Measurements from ENCODE around the gene GCH1.

Gene GCH1

GRCh38 chr14:54845641-54846040, 57.0 kb downstream of the GCH1 start:
- Histone ChIP-seq H3K36me3 (ENCODE audit: insufficient read depth, low read length) (no peaks in the 10 kb centered on the region), H3K27me3 (ENCODE audit: insufficient read depth, low read length) (no peaks in the 10 kb centered on the region), H3K9me3 (ENCODE audit: low read length) (no peaks in the 10 kb centered on the region), H3K4me1 (ENCODE audit: insufficient read depth, low read length) (peaks cover 7% of the 10 kb centered on the region), H2AFZ (ENCODE audit: low read depth, low read length) (no peak overlapping the region), H3K4me3 (ENCODE audit: low read length) (no peak overlapping the region)

GRCh38 chr14:54844479-54844878, 58.1 kb downstream of the GCH1 start:
- H3K36me3 ChIP-seq (ENCODE audit: insufficient read depth, low read length): no peaks in the 10 kb centered on the region
- no peaks in the 10 kb centered on the region for H3K27me3 ChIP-seq (ENCODE audit: insufficient read depth, low read length)
- no peak overlapping the region for H3K4me3 ChIP-seq (ENCODE audit: low read length)
- no peaks in the 10 kb centered on the region for H3K9me3 ChIP-seq (ENCODE audit: low read length)
- peaks cover 7% of the 10 kb centered on the region for H3K4me1 ChIP-seq (ENCODE audit: insufficient read depth, low read length)
- no peak overlapping the region for H2AFZ ChIP-seq (ENCODE audit: low read depth, low read length)

- no peak overlapping the region for H3K4me3 ChIP-seq (ENCODE audit: low read length)
- no peaks in the 10 kb centered on the region for H3K36me3 ChIP-seq (ENCODE audit: insufficient read depth, low read length)
- H3K4me1 ChIP-seq (ENCODE audit: insufficient read depth, low read length): no peaks in the 10 kb centered on the region
- H3K9me3 ChIP-seq (ENCODE audit: low read length): no peaks in the 10 kb centered on the region
- no peak overlapping the region for H2AFZ ChIP-seq (ENCODE audit: low read depth, low read length)
- H3K27me3 ChIP-seq (ENCODE audit: insufficient read depth, low read length): no peaks in the 10 kb centered on the region
Measured at GRCh38 chr14:54840798-54841197, 61.8 kb downstream of the GCH1 start.

DNA sequence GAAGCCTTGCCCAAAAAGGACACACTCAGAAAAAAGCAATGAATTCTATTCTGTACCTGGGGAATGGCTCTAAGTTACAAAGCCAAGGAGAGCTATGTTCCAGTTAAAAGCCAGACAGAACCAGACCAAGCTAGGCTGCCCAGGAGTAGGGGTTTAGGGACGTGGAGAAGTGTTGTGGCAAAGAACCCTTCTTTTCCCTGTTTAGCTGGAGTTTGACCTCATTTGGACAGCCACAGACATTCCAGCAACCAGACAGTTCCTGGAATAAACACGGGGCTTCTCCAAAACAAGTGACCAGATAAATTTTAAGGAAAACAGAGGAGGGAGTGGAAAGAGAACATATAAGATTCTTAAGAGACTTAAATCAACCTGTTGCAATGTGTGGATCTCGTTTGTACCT, 62.3 kb downstream of the GCH1 start:
- Histone ChIP-seq H3K36me3 (ENCODE audit: insufficient read depth, low read length) (no peaks in the 10 kb centered on the region), H3K4me1 (ENCODE audit: insufficient read depth, low read length) (no peaks in the 10 kb centered on the region), H3K9me3 (ENCODE audit: low read length) (no peaks in the 10 kb centered on the region), H2AFZ (ENCODE audit: low read depth, low read length) (no peak overlapping the region), H3K27me3 (ENCODE audit: insufficient read depth, low read length) (no peaks in the 10 kb centered on the region), H3K4me3 (ENCODE audit: low read length) (no peak overlapping the region)

GRCh38 chr14:54839701-54840119, 62.9 kb downstream of the GCH1 start:
- Histone ChIP-seq H3K4me1 (ENCODE audit: insufficient read depth, low read length) (no peaks in the 10 kb centered on the region), H3K9me3 (ENCODE audit: low read length) (no peaks in the 10 kb centered on the region), H3K4me3 (ENCODE audit: low read length) (no peak overlapping the region), H2AFZ (ENCODE audit: low read depth, low read length) (no peak overlapping the region), H3K36me3 (ENCODE audit: insufficient read depth, low read length) (no peaks in the 10 kb centered on the region), H3K27me3 (ENCODE audit: insufficient read depth, low read length) (no peaks in the 10 kb centered on the region)

- Histone ChIP-seq H3K9me3 (ENCODE audit: low read length) (no peaks in the 10 kb centered on the region), H3K27me3 (ENCODE audit: insufficient read depth, low read length) (no peaks in the 10 kb centered on the region), H2AFZ (ENCODE audit: low read depth, low read length) (no peak overlapping the region), H3K4me1 (ENCODE audit: insufficient read depth, low read length) (no peaks in the 10 kb centered on the region), H3K36me3 (ENCODE audit: insufficient read depth, low read length) (no peaks in the 10 kb centered on the region), H3K4me3 (ENCODE audit: low read length) (no peak overlapping the region)
Measured at GRCh38 chr14:54838931-54839512, 63.6 kb downstream of the GCH1 start.

- H3K9me3 ChIP-seq (ENCODE audit: low read length): no peaks in the 10 kb centered on the region
- no peak overlapping the region for H3K4me3 ChIP-seq (ENCODE audit: low read length)
- H3K27me3 ChIP-seq (ENCODE audit: insufficient read depth, low read length): no peaks in the 10 kb centered on the region
- H3K36me3 ChIP-seq (ENCODE audit: insufficient read depth, low read length): no peaks in the 10 kb centered on the region
- no peaks in the 10 kb centered on the region for H3K4me1 ChIP-seq (ENCODE audit: insufficient read depth, low read length)
- no peak overlapping the region for H2AFZ ChIP-seq (ENCODE audit: low read depth, low read length)
Measured at GRCh38 chr14:54837508-54838149, 65.0 kb downstream of the GCH1 start.

DNA sequence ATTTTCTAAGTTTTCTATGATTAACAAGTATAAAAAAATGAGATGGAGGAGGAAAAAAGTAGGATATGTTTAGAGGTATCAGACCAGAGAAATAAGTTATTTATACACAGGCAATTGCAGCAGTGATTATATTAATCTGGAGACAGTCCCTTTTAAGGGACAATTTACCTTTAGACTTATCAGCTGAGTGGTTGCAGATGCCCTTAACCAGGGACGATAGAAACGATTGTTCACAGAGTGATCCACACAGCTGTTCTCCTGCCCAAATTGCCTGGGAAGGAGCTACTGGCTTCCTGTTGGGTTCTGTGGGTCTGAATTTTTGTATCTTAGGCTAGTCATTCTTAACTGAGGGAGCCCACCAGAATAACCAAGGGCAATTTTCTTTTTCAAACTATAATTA, 66.4 kb downstream of the GCH1 start:
- Histone ChIP-seq H2AFZ (ENCODE audit: low read depth, low read length) (no peak overlapping the region), H3K27me3 (ENCODE audit: insufficient read depth, low read length) (no peaks in the 10 kb centered on the region), H3K4me1 (ENCODE audit: insufficient read depth, low read length) (no peaks in the 10 kb centered on the region), H3K36me3 (ENCODE audit: insufficient read depth, low read length) (no peaks in the 10 kb centered on the region), H3K4me3 (ENCODE audit: low read length) (no peak overlapping the region), H3K9me3 (ENCODE audit: low read length) (peaks cover 2% of the 10 kb centered on the region)

DNA sequence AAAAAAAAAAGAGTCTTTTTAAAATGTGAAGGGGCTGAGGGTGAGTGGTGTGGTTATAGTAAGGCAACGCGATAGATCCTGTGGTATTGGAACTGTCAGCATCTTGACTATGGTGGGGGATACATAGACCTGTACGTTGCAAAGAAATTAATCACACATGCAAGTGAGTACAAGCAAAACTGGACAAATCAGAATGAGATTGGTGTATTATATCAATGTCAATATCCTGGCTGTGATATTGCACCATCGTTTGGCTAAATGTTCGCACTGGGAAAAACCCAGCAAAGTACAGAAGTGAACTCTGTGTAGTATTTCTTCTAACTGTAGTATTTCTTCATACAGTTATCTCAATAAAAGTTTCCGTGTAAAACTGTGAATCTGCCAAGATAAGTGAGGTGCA, 67.9 kb downstream of the GCH1 start:
- Histone ChIP-seq H3K4me1 (ENCODE audit: insufficient read depth, low read length) (no peaks in the 10 kb centered on the region), H2AFZ (ENCODE audit: low read depth, low read length) (no peak overlapping the region), H3K4me3 (ENCODE audit: low read length) (no peak overlapping the region), H3K36me3 (ENCODE audit: insufficient read depth, low read length) (no peaks in the 10 kb centered on the region), H3K9me3 (ENCODE audit: low read length) (peaks cover 2% of the 10 kb centered on the region), H3K27me3 (ENCODE audit: insufficient read depth, low read length) (no peaks in the 10 kb centered on the region)

- Histone ChIP-seq H3K4me3 (ENCODE audit: low read length) (no peak overlapping the region), H3K4me1 (ENCODE audit: insufficient read depth, low read length) (no peaks in the 10 kb centered on the region), H3K27me3 (ENCODE audit: insufficient read depth, low read length) (no peaks in the 10 kb centered on the region), H2AFZ (ENCODE audit: low read depth, low read length) (no peak overlapping the region), H3K9me3 (ENCODE audit: low read length) (peaks cover 2% of the 10 kb centered on the region), H3K36me3 (ENCODE audit: insufficient read depth, low read length) (no peaks in the 10 kb centered on the region)
Measured at GRCh38 chr14:54834081-54834480, 68.5 kb downstream of the GCH1 start.

DNA sequence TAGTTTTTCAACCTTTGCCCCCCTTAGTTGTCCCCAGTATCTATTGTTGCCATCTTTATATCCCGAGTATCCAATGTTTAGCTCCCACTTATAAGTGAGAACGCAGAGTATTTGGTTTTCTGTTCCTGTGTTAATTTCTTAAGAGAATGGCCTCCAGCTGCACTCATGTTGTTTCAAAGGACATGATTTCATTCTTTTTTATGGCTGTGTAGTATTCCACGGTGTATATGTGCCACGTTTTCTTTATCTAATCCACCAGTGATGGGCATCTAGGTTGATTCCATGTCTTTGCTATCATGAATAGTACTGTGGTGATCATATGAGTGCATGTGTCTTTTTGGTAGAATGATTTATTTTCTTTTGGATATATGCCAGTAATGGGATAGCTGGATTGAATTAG, 72.0 kb downstream of the GCH1 start:
- H3K27me3 ChIP-seq (ENCODE audit: insufficient read depth, low read length): no peaks in the 10 kb centered on the region
- no peak overlapping the region for H2AFZ ChIP-seq (ENCODE audit: low read depth, low read length)
- H3K4me3 ChIP-seq (ENCODE audit: low read length): no peak overlapping the region
- peaks cover 2% of the 10 kb centered on the region for H3K9me3 ChIP-seq (ENCODE audit: low read length)
- H3K4me1 ChIP-seq (ENCODE audit: insufficient read depth, low read length): no peaks in the 10 kb centered on the region
- H3K36me3 ChIP-seq (ENCODE audit: insufficient read depth, low read length): no peaks in the 10 kb centered on the region

GRCh38 chr14:54829486-54830224, 73.0 kb downstream of the GCH1 start:
- Histone ChIP-seq H2AFZ (ENCODE audit: low read depth, low read length) (no peak overlapping the region), H3K27me3 (ENCODE audit: insufficient read depth, low read length) (no peaks in the 10 kb centered on the region), H3K4me3 (ENCODE audit: low read length) (no peak overlapping the region), H3K9me3 (ENCODE audit: low read length) (peaks cover 5% of the 10 kb centered on the region), H3K4me1 (ENCODE audit: insufficient read depth, low read length) (no peaks in the 10 kb centered on the region), H3K36me3 (ENCODE audit: insufficient read depth, low read length) (no peaks in the 10 kb centered on the region)

GRCh38 chr14:54828037-54828436, 74.6 kb downstream of the GCH1 start:
- Histone ChIP-seq H3K36me3 (ENCODE audit: insufficient read depth, low read length) (no peaks in the 10 kb centered on the region), H2AFZ (ENCODE audit: low read depth, low read length) (no peak overlapping the region), H3K27me3 (ENCODE audit: insufficient read depth, low read length) (no peaks in the 10 kb centered on the region), H3K4me3 (ENCODE audit: low read length) (no peak overlapping the region), H3K4me1 (ENCODE audit: insufficient read depth, low read length) (no peaks in the 10 kb centered on the region), H3K9me3 (ENCODE audit: low read length) (peaks cover 7% of the 10 kb centered on the region)

Data from neuron (in vitro differentiated cells).